ENCODE results near the gene RPS2.

Gene RPS2

GRCh38 chr16:2002406-2003230, 38.0 kb upstream of the RPS2 start:
- no peak overlapping the region for H3K4me3 ChIP-seq (ENCODE audit: low read length)
- no peak for TF ChIP-seq CTCF (conservative IDR thresholded peaks at IDR 0.05; ENCODE audit: low read depth, low read length)
- DNase-seq (ENCODE audit: low read depth): no peak

- DNase-seq (ENCODE audit: low read depth): no peak
- H3K4me3 ChIP-seq (ENCODE audit: low read length): no peak overlapping the region
- no peak for TF ChIP-seq CTCF (conservative IDR thresholded peaks at IDR 0.05; ENCODE audit: low read depth, low read length)
These were observed 37.1 kb upstream of the RPS2 start for GRCh38 chr16:2001456-2002355.

- DNase-seq (ENCODE audit: low read depth): no peak
- no peak for TF ChIP-seq CTCF (conservative IDR thresholded peaks at IDR 0.05; ENCODE audit: low read depth, low read length)
- no peak overlapping the region for H3K4me3 ChIP-seq (ENCODE audit: low read length)
These were observed 36.4 kb upstream of the RPS2 start for GRCh38 chr16:2001035-2001434.

- no peak for DNase-seq (ENCODE audit: low read depth)
- H3K4me3 ChIP-seq (ENCODE audit: low read length): no peak overlapping the region
- no peak for TF ChIP-seq CTCF (conservative IDR thresholded peaks at IDR 0.05; ENCODE audit: low read depth, low read length)
These were observed 35.4 kb upstream of the RPS2 start for GRCh38 chr16:1999866-2000514.

GRCh38 chr16:1998852-1999801, 34.5 kb upstream of the RPS2 start:
- TF ChIP-seq CTCF (conservative IDR thresholded peaks at IDR 0.05; ENCODE audit: low read depth, low read length): no peak
- H3K4me3 ChIP-seq (ENCODE audit: low read length): no peak overlapping the region
- no peak for DNase-seq (ENCODE audit: low read depth)

GRCh38 chr16:1998360-1998835, 33.8 kb upstream of the RPS2 start:
- H3K4me3 ChIP-seq (ENCODE audit: low read length): no peak overlapping the region
- no peak for DNase-seq (ENCODE audit: low read depth)
- TF ChIP-seq CTCF (conservative IDR thresholded peaks at IDR 0.05; ENCODE audit: low read depth, low read length): no peak

Measured in retinal pigment epithelial cell (primary cell).